Measurements from ENCODE around the gene LRRTM4. TPM values are rescaled to one million over a fixed set of nuclear protein-coding genes. Genes with fewer than 3 reads are reported as not detected.

LRRTM4 gene
- total RNA-seq, 1 experiment from 2014 or later: 0.13 TPM

DNA sequence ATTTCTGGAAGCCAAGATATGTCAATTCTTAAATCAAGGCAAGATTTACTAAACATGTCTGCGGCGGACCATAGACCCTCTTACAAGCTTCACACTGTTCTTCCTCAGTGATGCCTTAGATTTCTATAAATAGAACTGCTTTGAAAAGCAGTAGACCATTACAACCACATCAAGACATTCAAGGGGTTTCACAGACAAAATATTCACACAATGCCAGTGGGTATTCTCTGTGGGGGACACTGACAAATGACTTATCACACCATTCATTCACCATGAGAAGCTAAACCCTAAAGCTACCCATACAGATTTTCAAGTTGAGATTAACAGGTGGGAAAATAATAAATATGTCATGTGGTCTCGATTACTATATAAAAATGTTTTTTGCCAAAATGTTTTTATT lies 15.9 kb upstream of the LRRTM4 start:
- intact Hi-C loops (cut with micrococcal nuclease; ENCODE audit: unreplicated experiment): no loop called here
- no TSS peak for BruUV-seq (replicated peaks)
- Histone ChIP-seq H3K9me3 (ENCODE audit: low read depth, low read length, poor library complexity, severe bottlenecking) (no peaks in the 10 kb centered on the region), H3K4me1 (ENCODE audit: insufficient read depth, low read length, poor library complexity, severe bottlenecking) (no peaks in the 10 kb centered on the region), H3K36me3 (ENCODE audit: insufficient read depth, low read length, poor library complexity, severe bottlenecking) (no peaks in the 10 kb centered on the region), H3K27ac (ENCODE audit: low read depth, low read length, poor library complexity, severe bottlenecking) (no peak overlapping the region), H3K4me3 (ENCODE audit: low read depth, low read length, poor library complexity, severe bottlenecking) (no peak overlapping the region), H3K27me3 (replicated peaks; ENCODE audit: insufficient read depth, low read depth, low read length, poor library complexity) (no peaks in the 10 kb centered on the region)
- TF ChIP-seq EZH2 (IDR thresholded peaks at IDR 0.05; ENCODE audit: borderline replicate concordance, low read depth, low read length, poor library complexity, severe bottlenecking): no peak
- TF ChIP-seq CTCF (conservative IDR thresholded peaks at IDR 0.05; ENCODE audit: low read depth, low read length): no peak
- ChIA-PET CTCF (no interaction called here), POLR2A (ENCODE audit: low non-redundant PET) (interaction anchor here (0.6 kb wide), 1 partner anchor 292 kb away, joined by 4 read pairs; no protein-coding TSS in a partner anchor)
- no peak for DNase-seq (ENCODE audit: low spot score)

- Histone ChIP-seq H3K27me3 (replicated peaks; ENCODE audit: insufficient read depth, low read depth, low read length, poor library complexity) (no peaks in the 10 kb centered on the region), H3K4me1 (ENCODE audit: insufficient read depth, low read length, poor library complexity, severe bottlenecking) (no peaks in the 10 kb centered on the region), H3K36me3 (ENCODE audit: insufficient read depth, low read length, poor library complexity, severe bottlenecking) (no peaks in the 10 kb centered on the region), H3K4me3 (ENCODE audit: low read depth, low read length, poor library complexity, severe bottlenecking) (no peak overlapping the region), H3K9me3 (ENCODE audit: low read depth, low read length, poor library complexity, severe bottlenecking) (no peaks in the 10 kb centered on the region), H3K27ac (ENCODE audit: low read depth, low read length, poor library complexity, severe bottlenecking) (no peak overlapping the region)
- POLR2A ChIA-PET (ENCODE audit: low non-redundant PET): no interaction called here
- DNase-seq (ENCODE audit: low spot score): no peak
- CTCF ChIA-PET: no interaction called here
- BruUV-seq (replicated peaks): no TSS peak
- intact Hi-C loops (cut with micrococcal nuclease; ENCODE audit: unreplicated experiment): loop anchor here (2.0 kb wide), 1 partner anchor 570 kb away; no protein-coding TSS in a partner anchor
- no peak for TF ChIP-seq CTCF (conservative IDR thresholded peaks at IDR 0.05; ENCODE audit: low read depth, low read length)
- no peak for TF ChIP-seq EZH2 (IDR thresholded peaks at IDR 0.05; ENCODE audit: borderline replicate concordance, low read depth, low read length, poor library complexity, severe bottlenecking)
Measured at GRCh38 chr2:77522888-77523287, 712 bp upstream of the LRRTM4 start.

DNA sequence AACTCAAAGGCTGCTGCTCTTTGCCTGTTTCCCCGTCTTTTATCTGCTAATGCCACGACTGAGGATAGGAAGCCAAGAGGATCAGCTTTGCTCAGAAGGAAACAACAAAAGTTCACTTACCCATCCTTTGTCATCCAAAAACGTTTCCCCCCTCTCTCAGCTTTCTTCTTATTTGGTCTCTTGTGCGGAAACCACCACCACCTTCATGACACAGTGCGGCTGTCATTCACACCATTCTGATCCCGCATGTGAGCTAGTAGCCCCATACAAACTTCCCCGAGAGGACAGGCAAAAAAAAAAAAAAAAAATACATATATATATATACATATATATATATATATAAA lies 656 bp downstream of the LRRTM4 start:
- Histone ChIP-seq H3K4me3 (ENCODE audit: low read depth, low read length, poor library complexity, severe bottlenecking) (no peak overlapping the region), H3K27me3 (replicated peaks; ENCODE audit: insufficient read depth, low read depth, low read length, poor library complexity) (no peaks in the 10 kb centered on the region), H3K27ac (ENCODE audit: low read depth, low read length, poor library complexity, severe bottlenecking) (no peak overlapping the region), H3K9me3 (ENCODE audit: low read depth, low read length, poor library complexity, severe bottlenecking) (no peaks in the 10 kb centered on the region), H3K4me1 (ENCODE audit: insufficient read depth, low read length, poor library complexity, severe bottlenecking) (no peaks in the 10 kb centered on the region), H3K36me3 (ENCODE audit: insufficient read depth, low read length, poor library complexity, severe bottlenecking) (no peaks in the 10 kb centered on the region)
- DNase-seq (ENCODE audit: low spot score): no peak
- TF ChIP-seq CTCF (conservative IDR thresholded peaks at IDR 0.05; ENCODE audit: low read depth, low read length) (no peak), EZH2 (IDR thresholded peaks at IDR 0.05; ENCODE audit: borderline replicate concordance, low read depth, low read length, poor library complexity, severe bottlenecking) (no peak)
- no TSS peak for BruUV-seq (replicated peaks)
- intact Hi-C loops (cut with micrococcal nuclease; ENCODE audit: unreplicated experiment): no loop called here
- POLR2A ChIA-PET (ENCODE audit: low non-redundant PET): no interaction called here
- CTCF ChIA-PET: interaction anchor here (0.7 kb wide), 2 partner anchors 275 to 568 kb away, joined by 3 to 4 read pairs; no protein-coding TSS in a partner anchor

Measured in A673 (cell line).